GM12878 (cell line): ENCODE data around the gene FAHD2A. TPM values are rescaled to one million over a fixed set of nuclear protein-coding genes. Genes with fewer than 3 reads are reported as not detected.

Source experiments
- ATAC-seq: fragments of 200-7000 bp; cut with Tn5 transposase; 3 replicates; pipeline ENCODE4 v1.9.1; 2020; ENCODE audit warnings: mild to moderate bottlenecking, moderate library complexity
- BruUV-seq: library from RNA; stranded (reverse); fragments of 400-500 nt; replicated peaks from 2 replicates; lab custom pipeline; 2021; lab: Mats Ljungman, UMichigan
- CTCF ChIA-PET: fragments of 300-600 bp; sonication (Branson Sonifier 250); formaldehyde crosslinking; extraction: SDS; loops from one replicate; lab custom pipeline; 2021; ENCODE audit warnings: inconsistent platforms; lab: Yijun Ruan, JAX
- POLR2A ChIA-PET: fragments of 350-600 bp; formaldehyde crosslinking; extraction: SDS; loops from one replicate; lab custom pipeline; 2021; ENCODE audit warnings: inconsistent platforms; lab: Charles Lee
- RAD21 ChIA-PET: fragments of 300-600 bp; sonication (Branson Sonifier 250); formaldehyde crosslinking; loops from one replicate; lab custom pipeline; 2023; ENCODE audit warnings: antibody characterized with exemption; ENCODE audit not compliant: unreplicated experiment; lab: Charles Lee
- SMC1A ChIA-PET: fragments of 300-600 bp; sonication (Branson Sonifier 250); formaldehyde crosslinking; loops from one replicate; lab custom pipeline; 2023; ENCODE audit not compliant: unreplicated experiment, uncharacterized antibody; lab: Charles Lee
- DNase-seq: peaks from one replicate; pipeline ENCODE4 v3.0.0-alpha.2; 2011; ENCODE audit warnings: low read depth, low spot score
- FAIRE-seq: peaks from 3 replicates; lab custom pipeline; 2011; peaks lifted over from hg19 to GRCh38; lab: Jason Lieb, UNC
- H2AFZ ChIP-seq: 2 replicates; pipeline ENCODE4 v1.6.0; 2011; ENCODE audit warnings: low read depth, low read length, control low read depth; ENCODE audit not compliant: control insufficient read depth
- H3K27ac ChIP-seq: 2 replicates; pipeline ENCODE4 v1.5.1; 2011; ENCODE audit warnings: control low read depth; ENCODE audit not compliant: control insufficient read depth, insufficient read depth
- H3K27me3 ChIP-seq, 2 experiments: replicated peaks in 1 of 2; 2 replicates each; pipeline versions ENCODE4 v1.6.0 to v1.6.1; 2011; ENCODE audit warnings: low read length in 1 of 2; ENCODE audit not compliant: control insufficient read depth in 2 of 2, insufficient read depth in 2 of 2
- H3K36me3 ChIP-seq, 2 experiments: 2 replicates each; pipeline ENCODE4 v1.5.1; 2011; ENCODE audit warnings: low read length in 1 of 2; ENCODE audit not compliant: control insufficient read depth in 2 of 2, insufficient read depth in 2 of 2
- H3K4me1 ChIP-seq: 2 replicates; pipeline ENCODE4 v1.6.1; 2011; ENCODE audit warnings: mild to moderate bottlenecking, low read length, moderate library complexity, mixed read lengths; ENCODE audit not compliant: control insufficient read depth, insufficient read depth
- H3K4me2 ChIP-seq: 2 replicates; pipeline ENCODE4 v1.6.0; 2011; ENCODE audit warnings: control low read depth; ENCODE audit not compliant: control insufficient read depth, insufficient read depth
- H3K4me3 ChIP-seq: fragments of 200-600 bp; sonication (generic); 2 replicates; pipeline ENCODE4 v1.5.1; 2016
- H3K79me2 ChIP-seq: 2 replicates; pipeline ENCODE4 v1.6.0; 2011; ENCODE audit warnings: low read length; ENCODE audit not compliant: control insufficient read depth, insufficient read depth
- H3K9ac ChIP-seq: 2 replicates; pipeline ENCODE4 v1.8.0; 2011; ENCODE audit warnings: low read length, control low read depth, mixed read lengths; ENCODE audit not compliant: control insufficient read depth, insufficient read depth
- H3K9me3 ChIP-seq: replicated peaks from 3 replicates; pipeline ENCODE4 v1.5.1; 2011; ENCODE audit warnings: mild to moderate bottlenecking, low read length; ENCODE audit not compliant: control insufficient read depth, insufficient read depth
- H4K20me1 ChIP-seq: 2 replicates; pipeline ENCODE4 v1.6.0; 2011; ENCODE audit not compliant: control insufficient read depth, insufficient read depth
- CTCF ChIP-seq, 3 experiments: IDR thresholded peaks in 2 of 3; conservative IDR thresholded peaks in 1 of 3; 2 replicates each; pipeline ENCODE4 v1.5.1; 2011; ENCODE audit warnings: low read depth in 3 of 3, low read length in 3 of 3, mild to moderate bottlenecking in 3 of 3, control low read depth in 2 of 3, moderate library complexity in 2 of 3, inconsistent platforms in 1 of 3, mixed read lengths in 1 of 3; ENCODE audit not compliant: control insufficient read depth in 2 of 3, insufficient read depth in 1 of 3; ENCODE audit errors: extremely low read depth in 1 of 3
- HCFC1 ChIP-seq: fragments of 150-350 bp; IDR thresholded peaks from 2 replicates; pipeline ENCODE4 v1.6.1; 2014; ENCODE audit warnings: low read length
- JUNB ChIP-seq: IDR thresholded peaks from 2 replicates; pipeline ENCODE4 v1.6.1; 2016; ENCODE audit warnings: antibody characterized with exemption, mild to moderate bottlenecking
- POLR2AphosphoS2 ChIP-seq: IDR thresholded peaks from 2 replicates; pipeline ENCODE4 v1.6.1; 2011; ENCODE audit warnings: low read depth, mild to moderate bottlenecking, low read length, improper control_type of control experiment, moderate library complexity
- RAD51 ChIP-seq: fragments of 450-650 bp; IDR thresholded peaks from 2 replicates; pipeline ENCODE4 v1.6.1; 2016; ENCODE audit warnings: moderate library complexity, mild to moderate bottlenecking, inconsistent platforms
- SPI1 ChIP-seq: IDR thresholded peaks from 2 replicates; pipeline ENCODE4 v1.6.1; 2011; ENCODE audit warnings: low read depth, mild to moderate bottlenecking, low read length, moderate library complexity, borderline replicate concordance; ENCODE audit not compliant: insufficient read depth
- STAT3 ChIP-seq: IDR thresholded peaks from 2 replicates; pipeline ENCODE4 v1.6.1; 2011; ENCODE audit warnings: low read depth, low read length, improper control_type of control experiment
- WGBS: methylation state at CpG from one replicate; pipeline ENCODE4 v1.1.6; 2016; ENCODE audit warnings: low lambda C conversion rate; ENCODE audit not compliant: insufficient replicate concordance, insufficient coverage; ENCODE audit errors: missing lambda C conversion rate; 5-methylcytosine and 5-hydroxymethylcytosine counted together
- in situ Hi-C: fragments of 300-500 bp; cut with MboI; formaldehyde crosslinking; loops from 9 replicates; pipeline ENCODE4 v1.14.3; 2018; ENCODE audit warnings: mixed read lengths
- intact Hi-C: fragments of 100-400 bp; cut with micrococcal nuclease; formaldehyde crosslinking; loops from one replicate; pipeline ENCODE4 v1.14.2; 2022; ENCODE audit not compliant: unreplicated experiment
- polyA plus RNA-seq, 11 experiments: library from polyadenylated mRNA; depleted of rRNA in 4 of 11; unstranded in 6 of 11; stranded (reverse) in 5 of 11; fragments of >200 nt; fragmentation: Nextera tagmentation in 4 of 11; fragmentation: Illumina TruSeq in 1 of 11; extraction: Ambion mirVana in 4 of 11; extraction: Trizol in 1 of 11; gene quantifications; 1 replicate in 1 of 11; 2 replicates in 10 of 11; pipeline versions ENCODE4 v1.2.1 to v1.2.3, GENCODE V29; 2011 to 2016; ENCODE audit warnings: inconsistent platforms in 2 of 11, missing spikeins in 2 of 11, low read depth in 1 of 11
- total RNA-seq, 4 experiments: library from RNA; depleted of rRNA in 3 of 4; stranded (reverse); fragments of >200 nt in 3 of 4; fragmentation: Illumina TruSeq in 1 of 4; extraction: Trizol in 1 of 4; gene quantifications; 2 replicates each; pipeline versions ENCODE4 v1.2.1 to v1.2.3, GENCODE V29; 2013 to 2021

Gene FAHD2A
- total and polyA plus RNA-seq, 10 of the 15 experiments (the other 5 are each of a cell fraction or from before 2014, with no cell fraction given), result 11.2 to 38.2 (median 25.1) TPM

- Histone ChIP-seq H3K9me3 (no peaks in the 10 kb centered on the region), H3K4me3 (no peak overlapping the region), H3K9ac (no peak overlapping the region), H3K4me2 (no peak overlapping the region), H3K4me1 (no peaks in the 10 kb centered on the region), H3K27me3 (no peaks in the 10 kb centered on the region; a peak in 1 of 4 replicates), H3K79me2 (no peaks in the 10 kb centered on the region), H2AFZ (no peak overlapping the region), H4K20me1 (no peaks in the 10 kb centered on the region), H3K27ac (no peak overlapping the region), H3K36me3 (no peaks in the 10 kb centered on the region)
- TF ChIP-seq STAT3 (no peak), CTCF (IDR thresholded peaks at IDR 0.05 in 2 of 3, conservative IDR thresholded peaks at IDR 0.05 in 1 of 3; ENCODE audit: control insufficient read depth in 2 of 3, extremely low read depth in 1 of 3, insufficient read depth in 1 of 3, low read depth in 3 of 3, low read length in 3 of 3) (peak; percentile 3 to 25 (median 20); a peak in 3 of 6 replicates)
- ChIA-PET SMC1A (no interaction called here), CTCF (interaction anchor here (1.0 kb wide), 1 partner anchor 10 kb away, joined by 4 read pairs; no protein-coding TSS in a partner anchor), RAD21 (no interaction called here), POLR2A (no interaction called here)
- FAIRE-seq, result no peak
- DNase-seq, result no peak
- ATAC-seq, result no peak
- in situ Hi-C loops (no loop called here), intact Hi-C loops (no loop called here)
- 52% methylated on average over 8 of the region's 8 CpGs for WGBS
- BruUV-seq, result no TSS peak
Observed at GRCh38 chr2:95392730-95393455, 9.6 kb upstream of the FAHD2A start.

- no peak for DNase-seq
- Histone ChIP-seq H3K4me1 (no peaks in the 10 kb centered on the region), H3K27me3 (no peaks in the 10 kb centered on the region)
- no peak for TF ChIP-seq RAD51
- no peak for TF ChIP-seq HCFC1
- no peak for TF ChIP-seq JUNB
- TF ChIP-seq SPI1, result no peak
- TF ChIP-seq POLR2AphosphoS2, result no peak
- TF ChIP-seq, all 136 proteins: peak for 0
- ChIA-PET SMC1A (no interaction called here), POLR2A (no interaction called here), RAD21 (no interaction called here), CTCF (interaction anchor here (0.6 kb wide), 1 partner anchor 10 kb away, joined by 3 read pairs; no protein-coding TSS in a partner anchor)
- no peaks in the 10 kb centered on the region for H3K79me2 ChIP-seq
- no peak for FAIRE-seq
- no peak overlapping the region for H3K9ac ChIP-seq
- no peak for ATAC-seq
- no peaks in the 10 kb centered on the region for H4K20me1 ChIP-seq
- intact Hi-C loops (no loop called here), in situ Hi-C loops (no loop called here)
- H3K36me3 ChIP-seq, result no peaks in the 10 kb centered on the region
- no peak overlapping the region for H3K4me2 ChIP-seq
- H3K4me3 ChIP-seq, result no peak overlapping the region
- H3K9me3 ChIP-seq, result no peaks in the 10 kb centered on the region
- no peak overlapping the region for H2AFZ ChIP-seq
- BruUV-seq, result no TSS peak
- 85% methylated on average over 6 of the region's 6 CpGs for WGBS
- H3K27ac ChIP-seq, result no peak overlapping the region
Observed at GRCh38 chr2:95393901-95394300, 8.6 kb upstream of the FAHD2A start.
